ENCODE measurements around the gene BNIP5.
"Not testable (repeated sequence)": the region's sequence is repeated elsewhere in the genome, so short reads cannot be mapped to it uniquely, and the experiment has no call there.

Gene BNIP5

DNA sequence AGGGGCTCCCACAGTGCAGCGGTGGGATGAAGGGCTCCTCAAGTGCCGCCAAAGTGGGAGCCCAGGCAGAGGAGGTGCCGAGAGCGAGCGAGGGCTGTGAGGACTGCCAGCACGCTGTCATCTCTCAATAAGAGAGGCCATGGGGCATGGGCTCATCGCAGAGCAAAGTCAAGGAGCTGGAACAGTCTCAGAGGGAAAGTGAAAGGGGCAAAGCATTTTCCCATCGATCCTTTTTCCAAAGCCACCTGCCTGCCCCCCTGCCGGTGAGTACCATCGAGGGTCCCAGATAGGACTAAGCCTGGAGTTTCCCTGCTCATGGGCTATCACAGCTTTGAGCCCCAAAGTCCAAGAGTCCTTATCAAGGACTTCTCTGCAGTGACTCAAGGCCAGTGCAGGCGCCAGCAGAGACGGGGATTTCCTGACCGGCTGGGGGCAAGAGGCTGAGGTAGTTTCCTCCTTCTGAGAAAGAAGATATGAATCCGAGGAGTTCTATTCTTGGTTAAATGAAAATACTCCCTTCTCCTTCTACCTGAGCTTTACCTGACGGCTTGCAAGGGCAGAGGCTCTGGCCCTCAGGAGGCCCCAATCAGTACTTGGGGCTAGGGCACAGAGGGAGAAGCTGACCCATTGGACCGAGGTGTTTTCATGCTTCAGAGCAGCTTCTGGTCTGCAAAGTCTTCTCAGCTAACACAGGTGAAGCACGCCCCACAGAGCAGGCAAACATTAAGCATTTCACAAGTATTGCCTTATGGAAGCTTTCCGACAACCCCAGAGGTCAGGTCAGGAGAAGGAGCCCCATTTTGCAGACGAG lies 28.2 kb upstream of the BNIP5 start:
- no peak for DNase-seq

DNA sequence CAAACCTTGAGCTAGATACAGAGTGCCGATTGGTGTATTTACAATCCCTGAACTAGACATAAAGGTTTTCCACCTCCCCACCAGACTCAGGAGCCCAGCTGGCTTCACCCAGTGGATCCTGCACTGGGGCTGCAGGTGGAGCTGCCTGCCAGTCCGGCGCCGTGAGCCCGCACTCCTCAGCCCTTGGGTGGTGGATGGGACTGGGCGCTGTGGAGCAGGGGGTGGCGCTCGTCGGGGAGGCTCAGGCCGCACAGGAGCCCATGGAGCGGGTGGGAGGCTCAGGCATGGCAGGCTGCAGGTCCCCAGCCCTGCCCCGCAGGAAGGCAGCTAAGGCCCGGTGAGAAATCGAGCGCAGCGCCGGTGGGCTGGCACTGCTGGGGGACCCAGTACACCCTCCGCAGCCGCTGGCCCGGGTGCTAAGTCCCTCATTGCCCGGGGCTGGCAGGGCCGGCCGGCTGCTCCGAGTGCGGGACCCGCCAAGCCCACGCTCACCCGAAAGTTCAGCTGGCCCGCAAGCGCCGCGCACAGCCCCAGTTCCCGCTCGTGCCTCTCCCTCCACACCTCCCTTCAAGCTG lies 27.5 kb upstream of the BNIP5 start:
- not testable (repeated sequence) for DNase-seq

DNA sequence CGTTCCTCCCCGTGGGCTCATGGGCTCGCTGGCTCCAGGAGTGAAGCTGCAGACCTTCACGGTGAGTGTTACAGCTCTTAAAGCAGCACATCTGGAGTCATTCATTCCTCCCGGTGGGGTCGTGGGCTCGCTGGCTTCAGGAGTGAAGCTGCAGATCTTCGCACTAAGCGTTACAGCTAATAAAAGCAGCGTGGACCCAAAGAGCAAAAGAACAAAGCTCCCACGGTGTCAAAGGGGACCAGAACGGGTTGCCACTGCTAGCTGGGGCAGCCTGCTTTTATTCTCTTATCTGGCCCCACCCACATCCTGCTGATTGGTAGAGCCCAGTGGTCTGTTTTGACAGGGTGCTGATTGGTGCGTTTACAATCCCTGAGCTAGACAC lies 26.7 kb upstream of the BNIP5 start:
- DNase-seq = not testable (repeated sequence)

DNA sequence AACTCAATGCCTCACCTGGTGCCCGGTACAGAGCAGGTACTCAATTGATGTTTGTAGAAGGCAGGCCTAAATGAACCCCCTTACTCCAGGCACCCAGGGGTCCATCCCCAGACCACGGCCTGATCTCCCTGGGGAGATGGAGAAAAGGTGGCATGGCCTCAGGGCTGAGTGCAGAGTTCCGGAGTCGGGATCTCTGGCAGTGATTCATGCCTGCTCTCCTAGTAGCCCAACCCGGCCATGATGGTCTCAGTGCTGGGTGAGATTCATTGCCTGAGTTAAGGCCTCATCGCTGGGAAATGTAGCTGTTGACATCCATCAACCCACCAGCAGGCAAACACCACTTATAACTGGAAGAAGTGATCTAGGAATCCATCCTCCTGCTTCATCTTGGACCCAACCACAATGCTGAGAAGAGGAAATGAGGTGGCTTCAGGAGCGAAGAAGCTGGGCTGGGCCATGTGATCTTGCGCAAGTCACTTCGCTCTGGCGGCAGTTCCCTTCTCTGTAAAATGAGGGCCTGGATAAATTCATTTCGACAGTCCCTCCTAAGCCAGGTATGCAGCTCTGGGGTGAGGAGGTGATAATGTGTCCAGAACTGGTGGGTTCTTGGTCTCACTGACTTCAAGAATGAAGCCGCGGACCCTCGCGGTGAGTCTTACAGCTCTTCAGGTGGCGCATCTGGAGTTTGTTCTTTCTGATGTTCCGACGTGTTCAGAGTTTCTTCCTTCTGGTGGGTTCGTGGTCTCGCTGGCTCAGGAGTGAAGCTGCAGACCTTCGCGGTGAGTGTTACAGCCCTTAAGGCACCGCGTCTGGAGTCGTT lies 26.1 kb upstream of the BNIP5 start:
- no peak for DNase-seq

DNA sequence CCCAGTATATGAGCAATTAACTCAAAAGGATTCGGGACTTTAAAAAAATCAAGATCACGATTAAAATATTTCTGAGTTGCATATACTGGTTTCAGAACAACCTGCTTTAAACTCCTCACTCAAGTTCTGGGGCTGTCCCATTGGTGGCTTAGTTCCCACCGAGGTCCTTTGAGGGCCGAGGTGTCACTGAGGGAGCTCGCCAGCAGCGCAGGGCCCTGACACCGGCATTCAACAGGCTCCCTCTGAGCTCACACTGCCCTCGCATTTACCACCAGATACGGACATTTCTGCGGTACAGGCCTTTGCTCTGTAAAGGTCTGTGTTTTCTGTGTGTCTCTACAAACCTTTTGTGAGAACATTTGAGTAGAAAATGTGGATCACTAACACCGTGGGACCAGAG lies 24.4 kb upstream of the BNIP5 start:
- no peak for DNase-seq

DNA sequence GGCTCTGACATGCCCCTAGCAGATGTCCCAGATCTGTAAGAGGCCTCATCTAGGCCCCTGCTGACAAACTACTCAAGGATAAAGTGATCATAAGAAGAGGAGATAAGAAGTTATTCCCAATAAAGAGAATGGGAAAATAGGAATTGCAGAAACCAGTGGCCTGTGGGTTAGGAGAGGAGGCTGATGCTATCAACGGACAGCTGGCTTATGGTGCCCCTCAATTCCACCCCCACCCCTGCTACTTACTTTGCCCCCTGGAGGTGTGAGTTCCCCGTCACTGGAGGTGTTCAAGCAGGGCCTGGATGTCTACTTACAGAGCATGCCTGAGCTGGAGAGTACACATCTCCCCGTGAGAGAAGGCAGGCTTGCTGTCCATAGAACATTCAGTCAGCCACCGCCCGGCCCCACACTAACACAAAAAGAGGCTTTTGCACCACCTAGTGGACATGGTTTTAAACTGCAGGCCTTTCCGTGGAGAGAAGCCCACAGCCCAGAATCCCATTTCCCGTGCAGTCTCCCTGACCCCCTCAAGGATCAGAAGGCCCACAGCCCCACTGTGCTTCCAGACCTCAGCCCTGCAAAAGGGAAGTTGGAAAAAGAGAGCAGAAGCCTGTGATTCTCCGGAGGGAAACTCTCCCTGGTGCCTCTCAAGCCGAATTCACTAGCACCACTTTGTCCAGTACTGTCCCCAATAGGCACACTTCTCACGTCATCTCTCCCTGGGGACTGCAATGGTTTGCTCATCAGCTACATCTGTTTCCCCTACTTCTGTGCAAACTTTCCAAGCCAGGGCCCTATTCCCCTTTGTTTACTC lies 23.8 kb upstream of the BNIP5 start:
- DNase-seq = peak; percentile 67

DNA sequence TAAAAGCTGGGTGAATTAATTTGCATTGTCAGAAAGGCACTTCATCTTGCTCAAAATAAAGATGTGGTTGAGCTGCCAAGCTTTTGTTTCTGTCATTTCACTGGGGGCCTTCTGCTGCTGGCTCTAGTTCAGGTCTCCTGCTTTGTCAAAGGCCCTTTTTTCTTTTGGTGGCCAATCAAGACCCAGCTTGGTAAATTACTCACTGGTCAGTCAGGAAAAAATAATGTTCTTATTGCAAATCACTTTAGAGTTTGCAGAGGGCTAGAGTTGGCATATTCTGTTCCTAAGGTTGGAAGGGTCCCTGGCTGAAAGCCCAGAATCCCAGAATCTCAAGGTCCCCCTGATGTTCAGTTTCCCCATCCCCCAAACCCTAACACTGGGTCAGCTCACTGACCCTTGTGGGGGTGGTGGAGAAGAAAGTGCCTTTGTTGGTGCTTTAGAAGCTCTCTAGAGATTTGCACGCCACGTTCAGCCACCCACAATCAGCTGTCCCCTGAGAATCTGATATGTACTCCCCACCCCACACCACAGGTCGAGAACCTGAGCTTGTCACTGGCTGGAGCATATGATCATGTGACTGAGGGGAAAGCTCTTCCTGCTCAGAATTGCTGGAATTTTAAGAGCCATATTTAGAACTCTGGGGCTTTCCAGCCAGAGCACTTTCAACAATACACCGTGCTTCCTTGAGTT lies 21.7 kb upstream of the BNIP5 start:
- DNase-seq = no peak

DNA sequence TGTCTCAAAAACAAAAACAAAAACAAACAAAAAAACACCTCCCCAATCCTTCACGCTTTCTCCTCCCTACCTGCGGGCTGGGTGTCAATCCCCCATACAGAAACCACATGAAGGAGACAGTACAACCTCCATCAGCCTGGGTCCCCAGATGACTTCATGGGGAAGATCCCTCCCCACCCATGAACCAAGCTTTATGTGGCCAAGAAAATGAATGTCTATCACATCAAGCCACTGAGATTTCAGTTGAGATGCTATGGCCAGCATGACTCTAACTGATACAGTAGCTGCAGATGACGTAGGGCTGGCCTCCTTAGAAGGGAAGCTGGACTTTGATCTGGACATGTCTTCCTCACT lies 21.2 kb upstream of the BNIP5 start:
- DNase-seq = no peak

DNA sequence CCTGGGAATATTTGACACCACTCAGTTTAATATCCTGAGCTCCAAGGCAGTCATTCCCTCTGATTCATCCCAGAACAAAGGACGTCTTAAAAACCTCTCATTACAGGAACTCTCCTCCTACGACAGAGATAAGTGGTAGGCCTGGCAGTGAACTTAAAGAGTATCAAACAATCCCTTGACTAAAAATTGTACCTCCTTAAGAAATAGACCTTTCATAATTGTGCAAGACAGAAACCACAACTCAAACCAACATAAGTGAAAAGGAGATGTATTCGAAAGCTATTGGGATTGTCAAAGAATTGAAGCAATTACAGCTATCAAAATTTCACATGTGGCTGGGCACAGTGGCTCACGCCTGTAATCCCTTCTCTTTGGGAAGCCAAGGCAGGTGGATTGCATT lies 19.1 kb upstream of the BNIP5 start:
- DNase-seq = no peak

DNA sequence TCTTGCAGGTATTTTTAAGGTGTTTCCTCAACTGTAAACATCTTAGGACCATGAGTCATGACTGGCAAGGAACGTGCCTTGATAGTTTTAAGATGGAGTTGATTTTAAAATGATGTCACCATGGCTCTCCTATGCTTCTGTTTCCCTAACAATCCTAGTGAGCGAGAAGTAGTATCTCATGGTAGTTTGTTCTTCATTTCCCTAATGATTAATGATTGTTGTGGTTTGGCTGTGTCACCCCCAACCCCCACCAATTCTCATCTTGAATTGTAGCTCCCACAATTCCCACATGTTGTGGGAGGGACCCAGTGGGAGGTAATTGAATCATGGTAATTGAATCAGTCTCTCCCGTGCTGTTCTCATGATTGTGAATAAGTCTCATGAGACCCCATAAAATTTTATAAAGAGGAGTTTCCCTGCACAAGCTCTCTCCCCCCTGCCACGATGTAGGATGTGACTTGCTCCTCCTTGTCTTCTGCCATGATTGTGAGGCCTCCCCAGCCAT lies 16.8 kb upstream of the BNIP5 start:
- no peak for DNase-seq

DNA sequence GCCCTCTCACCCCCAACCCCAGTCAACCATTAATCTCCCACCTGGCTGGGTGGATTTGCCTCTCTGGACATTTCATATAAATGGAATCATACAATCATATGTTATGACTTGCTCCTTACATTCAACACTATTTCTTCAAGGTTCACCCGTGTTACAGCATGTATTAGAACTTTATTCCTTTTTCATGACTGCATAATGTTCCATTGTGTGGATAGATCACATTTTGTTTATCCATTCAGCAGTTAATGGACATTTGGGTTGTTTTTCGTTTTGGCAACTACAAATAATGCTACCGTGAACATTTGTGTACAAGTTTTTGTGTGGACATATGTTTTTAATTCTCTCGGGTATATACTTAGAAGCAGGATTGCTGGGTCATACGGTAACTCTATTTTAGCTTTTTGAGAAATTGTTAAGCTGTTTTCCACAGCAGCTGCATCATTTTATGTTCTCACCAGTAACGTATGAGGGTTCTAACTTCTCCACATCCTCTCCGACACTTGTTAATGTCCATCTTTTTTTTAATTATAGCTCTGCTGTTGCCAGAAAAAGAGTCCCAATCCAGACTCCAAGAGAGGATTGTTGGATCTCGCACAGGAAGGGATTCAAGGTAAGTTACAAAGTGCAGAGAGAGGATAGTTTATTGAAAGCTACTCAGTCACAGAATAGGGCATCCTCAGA lies 15.9 kb upstream of the BNIP5 start:
- no peak for DNase-seq

DNA sequence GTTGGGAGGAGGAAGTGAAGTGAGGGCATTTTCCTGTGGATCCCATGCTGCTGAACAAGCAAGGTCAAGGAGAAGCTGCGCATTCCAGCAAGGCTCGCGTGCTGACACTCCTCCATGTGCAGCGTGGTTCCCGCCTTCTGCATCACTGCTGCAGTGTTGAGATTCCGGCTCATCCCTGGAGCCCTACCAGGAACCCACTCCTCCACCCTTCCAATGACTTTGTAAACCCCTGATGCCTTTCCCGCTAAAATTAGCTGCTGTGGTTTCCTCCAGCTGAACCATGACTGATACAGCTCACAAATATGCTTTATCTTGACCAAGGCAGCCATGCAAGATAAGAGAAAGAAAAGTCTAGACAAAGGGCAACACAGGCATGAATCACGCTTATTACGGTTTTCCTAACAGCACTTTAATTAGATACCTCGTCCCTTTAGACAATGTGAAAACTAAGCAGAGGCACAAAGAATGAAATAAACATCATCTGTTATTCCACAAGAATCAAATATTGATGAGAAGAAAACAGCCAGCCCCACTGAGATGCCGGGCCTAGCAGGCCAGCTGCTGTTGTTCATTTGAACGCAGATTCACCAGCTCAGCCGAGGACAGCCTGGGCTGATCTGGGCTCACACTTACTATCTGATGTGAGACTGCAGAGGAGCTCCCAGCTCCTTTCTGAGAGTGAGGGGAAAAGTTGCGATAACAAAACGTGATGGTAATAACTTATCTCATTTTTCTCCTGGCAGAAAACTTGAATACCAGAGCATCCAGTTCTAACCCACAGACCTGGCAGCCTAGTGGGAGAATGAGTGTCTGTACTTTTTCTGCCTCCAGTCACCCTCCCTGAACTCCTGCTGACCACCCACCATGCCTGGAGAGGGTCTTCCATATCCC lies 14.2 kb upstream of the BNIP5 start:
- DNase-seq = no peak

DNA sequence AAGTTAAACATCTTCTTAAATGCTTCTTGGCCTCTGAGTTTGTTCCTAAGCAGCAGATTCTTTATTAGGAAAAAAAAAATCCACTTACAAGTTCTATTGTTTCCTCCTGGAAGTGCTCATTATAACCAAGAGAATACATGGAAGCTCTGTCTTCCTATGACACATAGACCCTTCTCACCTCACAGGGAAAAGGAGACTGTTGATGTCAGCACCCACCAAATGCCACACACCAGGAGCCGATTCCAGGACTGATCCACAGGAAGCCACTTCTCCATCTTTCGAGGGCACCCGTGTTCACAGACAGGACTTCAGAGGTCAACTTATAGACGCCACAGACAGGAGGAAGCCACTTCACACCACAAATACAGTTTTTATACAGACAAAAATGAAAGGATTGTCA lies 13.4 kb upstream of the BNIP5 start:
- no peak for DNase-seq

DNA sequence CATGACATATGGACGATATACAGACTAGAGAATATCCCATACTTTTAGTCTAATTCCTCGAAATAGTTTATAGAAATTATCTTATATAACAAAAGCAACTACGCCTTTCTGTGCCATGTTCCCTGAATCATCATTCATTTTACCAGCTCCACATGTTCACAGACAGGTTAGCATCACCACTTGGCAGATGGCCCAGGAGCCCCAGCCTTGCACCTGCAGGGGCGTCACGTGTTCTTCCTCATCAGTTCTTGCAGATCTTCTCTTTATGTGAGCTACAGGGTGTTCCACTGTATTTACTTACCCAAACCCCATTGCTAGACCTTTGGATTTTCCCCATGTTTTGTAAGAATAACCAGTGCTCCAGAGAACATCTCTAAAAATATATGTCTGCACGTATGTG lies 12.6 kb upstream of the BNIP5 start:
- DNase-seq = no peak

DNA sequence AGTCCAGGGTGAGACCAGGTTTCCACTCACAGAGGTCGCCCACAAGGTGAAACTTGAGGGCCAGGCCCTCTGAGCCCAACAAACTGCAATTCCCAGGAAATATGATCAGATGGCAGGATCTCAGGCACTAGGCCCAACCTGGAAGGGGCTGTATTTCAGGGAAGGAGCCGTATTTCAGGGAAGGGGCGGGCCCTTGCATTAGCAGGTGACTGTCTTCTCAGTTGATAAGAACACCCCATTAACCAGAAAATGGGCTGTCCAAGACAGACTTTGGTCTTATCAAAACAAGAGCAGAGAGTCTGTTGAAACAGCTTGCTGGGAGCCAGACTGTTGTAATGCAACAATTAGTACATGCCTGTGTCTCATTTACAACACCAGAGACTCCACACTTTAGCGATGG lies 10.9 kb upstream of the BNIP5 start:
- DNase-seq = no peak

DNA sequence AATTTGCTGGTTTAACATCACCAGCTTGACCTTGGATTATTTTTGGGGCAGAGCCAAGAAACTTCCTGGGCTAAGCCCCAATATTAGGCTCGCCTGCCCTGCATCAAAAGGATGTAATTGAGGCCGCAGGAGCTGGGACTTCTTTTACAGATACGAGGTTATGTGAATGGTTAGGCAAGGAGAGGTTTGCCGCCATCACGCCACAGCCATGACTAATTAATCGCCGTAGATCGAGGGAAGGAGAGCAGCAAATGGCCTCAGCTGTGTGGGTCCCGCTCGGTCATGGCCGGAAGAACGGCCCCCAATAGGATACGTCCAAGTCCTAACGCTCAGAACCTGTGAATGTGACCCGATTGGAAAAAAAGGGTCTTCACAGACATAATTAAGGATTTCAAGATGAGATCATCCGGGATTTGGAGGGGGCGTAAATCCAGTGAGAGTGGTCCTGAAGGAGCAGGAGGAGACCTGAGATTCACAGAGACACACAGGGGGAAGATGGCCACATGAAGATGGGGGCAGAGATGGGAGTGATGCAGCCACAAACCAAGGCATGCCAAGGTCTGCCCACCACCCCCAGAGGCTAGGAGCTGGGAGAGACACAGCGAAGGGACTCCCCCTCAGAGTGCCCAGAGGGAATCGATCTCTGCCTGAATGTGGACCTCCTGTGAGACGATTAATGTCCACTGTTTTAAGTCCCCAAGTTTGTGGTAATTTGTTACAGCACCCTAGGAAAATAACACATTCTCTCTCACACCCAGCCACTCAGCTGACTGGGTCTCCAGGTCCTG lies 10.0 kb upstream of the BNIP5 start:
- DNase-seq = no peak

DNA sequence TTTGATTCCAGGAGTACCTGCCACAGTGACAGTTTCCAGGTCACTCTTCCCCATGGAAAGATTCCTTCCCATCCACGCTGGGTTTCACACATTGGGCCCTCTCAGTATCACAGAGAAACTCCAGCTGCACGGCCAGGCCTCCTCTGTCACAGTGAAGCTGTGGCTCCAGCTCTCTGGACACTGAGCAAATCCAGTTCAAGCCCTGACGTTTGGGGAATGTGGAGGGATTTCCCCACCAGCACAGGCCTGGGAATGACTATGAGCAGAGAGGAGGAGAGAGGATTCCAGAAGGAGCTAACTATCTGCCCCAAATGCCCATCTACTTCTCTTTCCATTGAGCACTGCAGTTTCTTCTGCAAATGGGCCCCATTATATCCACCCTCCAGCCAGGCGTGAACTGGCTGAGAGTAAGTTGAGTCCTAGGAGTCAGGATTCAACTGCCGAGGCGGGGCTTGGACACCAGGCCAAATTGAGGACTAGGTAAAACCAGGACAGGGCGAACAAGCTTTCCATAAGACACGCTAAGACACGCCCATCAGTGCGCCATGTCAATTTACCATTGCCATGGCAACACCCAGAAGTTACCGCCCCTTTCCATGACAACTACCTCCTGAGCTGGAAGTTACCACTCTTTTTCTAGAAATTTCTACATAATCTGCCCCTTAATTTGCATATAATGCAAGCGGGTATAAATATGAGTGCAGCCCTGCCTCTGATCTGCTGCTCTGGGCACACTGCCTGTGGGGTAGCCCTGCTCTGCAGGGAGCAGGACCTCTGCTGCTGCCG lies 9.2 kb upstream of the BNIP5 start:
- DNase-seq = no peak

DNA sequence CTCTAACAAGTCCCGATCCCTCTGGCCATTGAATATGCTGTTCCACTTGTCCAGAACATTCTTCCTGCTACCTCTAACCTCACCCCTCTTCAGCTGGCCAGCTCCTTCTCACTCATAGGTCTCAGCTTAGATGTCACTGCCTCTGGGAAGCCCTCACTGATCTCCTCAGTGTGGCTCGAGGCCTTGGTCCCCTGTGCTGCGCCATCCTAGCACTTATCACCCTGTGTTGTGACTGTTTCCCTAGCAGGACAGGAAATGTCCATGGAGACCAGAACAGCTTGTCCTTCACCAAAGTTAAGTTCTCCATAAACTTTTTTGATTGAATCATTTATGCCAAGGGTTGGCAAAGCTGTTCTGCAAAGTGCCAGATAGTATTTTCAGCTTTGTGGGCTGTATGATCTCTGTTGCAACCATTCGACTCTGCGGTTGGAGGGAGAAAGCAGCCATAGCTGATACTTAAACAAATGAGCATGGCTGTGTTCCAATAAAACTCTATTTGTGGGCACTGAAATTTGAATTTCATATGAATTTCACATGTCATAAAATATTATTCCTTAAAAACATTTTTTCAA lies 6.5 kb upstream of the BNIP5 start:
- DNase-seq = no peak
